GM19023 (cell line): ENCODE results near the gene NELL1.

Experiments
- ATAC-seq: cut with Tn5 transposase; IDR thresholded peaks from one replicate; pipeline ENCODE4 v1.9.1; 2021; ENCODE audit warnings: mild to moderate bottlenecking, moderate library complexity; ENCODE audit not compliant: unreplicated experiment

The NELL1 gene

GRCh38 chr11:20864628-20865027, 195.2 kb downstream of the NELL1 start:
- no peak for ATAC-seq

GRCh38 chr11:20865161-20865560, 195.8 kb downstream of the NELL1 start:
- ATAC-seq, result no peak

GRCh38 chr11:20869123-20869522, 199.7 kb downstream of the NELL1 start:
- ATAC-seq, result no peak

- ATAC-seq, result no peak
Measured at GRCh38 chr11:20873054-20873453, 203.7 kb downstream of the NELL1 start.

GRCh38 chr11:20874358-20874757, 205.0 kb downstream of the NELL1 start:
- no peak for ATAC-seq

- no peak for ATAC-seq
Measured at GRCh38 chr11:20875889-20876288, 206.5 kb downstream of the NELL1 start.

GRCh38 chr11:20876738-20877137, 207.4 kb downstream of the NELL1 start:
- ATAC-seq, result no peak

GRCh38 chr11:20880094-20880493, 210.7 kb downstream of the NELL1 start:
- no peak for ATAC-seq

GRCh38 chr11:20881328-20882079, 212.1 kb downstream of the NELL1 start:
- no peak for ATAC-seq

- no peak for ATAC-seq
Measured at GRCh38 chr11:20887137-20887536, 217.8 kb downstream of the NELL1 start.

- ATAC-seq, result no peak
Measured at GRCh38 chr11:20894296-20894695, 224.9 kb downstream of the NELL1 start.

GRCh38 chr11:20909995-20910726, 240.8 kb downstream of the NELL1 start:
- ATAC-seq, result no peak

GRCh38 chr11:20910733-20911132, 241.3 kb downstream of the NELL1 start:
- ATAC-seq, result no peak

- ATAC-seq, result no peak
Measured at GRCh38 chr11:20912065-20912821, 242.9 kb downstream of the NELL1 start.

- ATAC-seq, result no peak
Measured at GRCh38 chr11:20912922-20913512, 243.6 kb downstream of the NELL1 start.

- ATAC-seq, result no peak
Measured at GRCh38 chr11:20917306-20917705, 247.9 kb downstream of the NELL1 start.

- ATAC-seq, result no peak
Measured at GRCh38 chr11:20926799-20927540, 257.6 kb downstream of the NELL1 start.

- no peak for ATAC-seq
Measured at GRCh38 chr11:20931029-20931428, 261.6 kb downstream of the NELL1 start.

GRCh38 chr11:20933086-20933485, 263.7 kb downstream of the NELL1 start:
- no peak for ATAC-seq

- ATAC-seq, result no peak
Measured at GRCh38 chr11:20933958-20934357, 264.6 kb downstream of the NELL1 start.

GRCh38 chr11:20934516-20934915, 265.1 kb downstream of the NELL1 start:
- ATAC-seq, result no peak
